Measurements from ENCODE around the gene IL4R. TPM values are rescaled to one million over a fixed set of nuclear protein-coding genes. Genes with fewer than 3 reads are reported as not detected.

Gene IL4R
- total and polyA plus RNA-seq, 10 of the 15 experiments (the other 5 are each of a cell fraction or from before 2014, with no cell fraction given): 2.6 to 70.4 (median 36.6) TPM

DNA sequence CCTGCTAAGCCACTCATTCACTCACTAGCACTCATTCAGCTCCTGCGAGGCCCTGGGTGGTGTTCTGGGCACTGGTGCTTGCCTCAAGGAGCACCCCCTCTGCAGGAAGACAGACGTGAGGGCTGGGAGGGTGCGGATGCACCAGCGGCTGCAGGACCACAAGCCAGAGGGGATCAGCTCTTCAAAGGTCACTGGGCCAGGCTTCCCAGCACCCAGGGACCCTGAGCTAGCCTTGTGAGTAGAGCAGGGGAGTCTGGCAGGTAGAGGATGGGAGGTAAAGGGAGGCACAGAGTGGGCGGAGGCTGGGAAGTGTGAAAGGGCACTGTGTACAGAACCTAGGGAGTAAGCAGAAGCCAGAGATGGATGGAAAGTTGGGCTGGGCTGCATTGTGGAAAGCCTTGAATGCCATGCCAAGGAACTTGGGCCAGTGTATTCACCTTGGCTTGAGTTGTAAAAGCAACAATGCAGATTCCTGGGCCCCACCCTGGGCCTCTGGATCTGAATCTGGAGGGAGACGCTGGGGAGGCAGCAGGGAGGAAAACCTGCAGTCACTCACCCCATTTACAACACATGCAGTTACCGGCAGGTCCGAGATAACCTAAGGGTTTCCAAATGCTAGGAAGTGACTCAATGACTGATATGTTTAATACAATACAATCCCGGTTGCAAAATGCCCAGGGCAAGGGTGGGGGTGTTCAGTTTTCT, 1.7 kb downstream of the IL4R start (continued):
- no peak for TF ChIP-seq CREB1 (IDR thresholded peaks at IDR 0.05; ENCODE audit: low read depth)
- no peak for TF ChIP-seq RFX5 (IDR thresholded peaks at IDR 0.05; ENCODE audit: low read depth, low read length)
- TF ChIP-seq KLF5 (IDR thresholded peaks at IDR 0.05; ENCODE audit: partially characterized antibody): no peak
- no peak for TF ChIP-seq SIX5 (IDR thresholded peaks at IDR 0.05; ENCODE audit: low read depth, low read length, severe bottlenecking)
- TF ChIP-seq, protein P1, sequence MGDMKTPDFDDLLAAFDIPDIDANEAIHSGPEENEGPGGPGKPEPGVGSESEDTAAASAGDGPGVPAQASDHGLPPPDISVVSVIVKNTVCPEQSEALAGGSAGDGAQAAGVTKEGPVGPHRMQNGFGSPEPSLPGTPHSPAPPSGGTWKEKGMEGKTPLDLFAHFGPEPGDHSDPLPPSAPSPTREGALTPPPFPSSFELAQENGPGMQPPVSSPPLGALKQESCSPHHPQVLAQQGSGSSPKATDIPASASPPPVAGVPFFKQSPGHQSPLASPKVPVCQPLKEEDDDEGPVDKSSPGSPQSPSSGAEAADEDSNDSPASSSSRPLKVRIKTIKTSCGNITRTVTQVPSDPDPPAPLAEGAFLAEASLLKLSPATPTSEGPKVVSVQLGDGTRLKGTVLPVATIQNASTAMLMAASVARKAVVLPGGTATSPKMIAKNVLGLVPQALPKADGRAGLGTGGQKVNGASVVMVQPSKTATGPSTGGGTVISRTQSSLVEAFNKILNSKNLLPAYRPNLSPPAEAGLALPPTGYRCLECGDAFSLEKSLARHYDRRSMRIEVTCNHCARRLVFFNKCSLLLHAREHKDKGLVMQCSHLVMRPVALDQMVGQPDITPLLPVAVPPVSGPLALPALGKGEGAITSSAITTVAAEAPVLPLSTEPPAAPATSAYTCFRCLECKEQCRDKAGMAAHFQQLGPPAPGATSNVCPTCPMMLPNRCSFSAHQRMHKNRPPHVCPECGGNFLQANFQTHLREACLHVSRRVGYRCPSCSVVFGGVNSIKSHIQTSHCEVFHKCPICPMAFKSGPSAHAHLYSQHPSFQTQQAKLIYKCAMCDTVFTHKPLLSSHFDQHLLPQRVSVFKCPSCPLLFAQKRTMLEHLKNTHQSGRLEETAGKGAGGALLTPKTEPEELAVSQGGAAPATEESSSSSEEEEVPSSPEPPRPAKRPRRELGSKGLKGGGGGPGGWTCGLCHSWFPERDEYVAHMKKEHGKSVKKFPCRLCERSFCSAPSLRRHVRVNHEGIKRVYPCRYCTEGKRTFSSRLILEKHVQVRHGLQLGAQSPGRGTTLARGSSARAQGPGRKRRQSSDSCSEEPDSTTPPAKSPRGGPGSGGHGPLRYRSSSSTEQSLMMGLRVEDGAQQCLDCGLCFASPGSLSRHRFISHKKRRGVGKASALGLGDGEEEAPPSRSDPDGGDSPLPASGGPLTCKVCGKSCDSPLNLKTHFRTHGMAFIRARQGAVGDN (IDR thresholded peaks at IDR 0.05): no peak; the same call in 1 of the 2 replicates
- TF ChIP-seq BRCA1 (IDR thresholded peaks at IDR 0.05; ENCODE audit: low read depth, low read length): no peak
- no peak for TF ChIP-seq BACH1 (IDR thresholded peaks at IDR 0.05; ENCODE audit: borderline replicate concordance)
- TF ChIP-seq PML (IDR thresholded peaks at IDR 0.05; ENCODE audit: low read length): no peak
- no peak for TF ChIP-seq CEBPZ (IDR thresholded peaks at IDR 0.05; ENCODE audit: low read depth, low read length)
- TF ChIP-seq, protein P2, sequence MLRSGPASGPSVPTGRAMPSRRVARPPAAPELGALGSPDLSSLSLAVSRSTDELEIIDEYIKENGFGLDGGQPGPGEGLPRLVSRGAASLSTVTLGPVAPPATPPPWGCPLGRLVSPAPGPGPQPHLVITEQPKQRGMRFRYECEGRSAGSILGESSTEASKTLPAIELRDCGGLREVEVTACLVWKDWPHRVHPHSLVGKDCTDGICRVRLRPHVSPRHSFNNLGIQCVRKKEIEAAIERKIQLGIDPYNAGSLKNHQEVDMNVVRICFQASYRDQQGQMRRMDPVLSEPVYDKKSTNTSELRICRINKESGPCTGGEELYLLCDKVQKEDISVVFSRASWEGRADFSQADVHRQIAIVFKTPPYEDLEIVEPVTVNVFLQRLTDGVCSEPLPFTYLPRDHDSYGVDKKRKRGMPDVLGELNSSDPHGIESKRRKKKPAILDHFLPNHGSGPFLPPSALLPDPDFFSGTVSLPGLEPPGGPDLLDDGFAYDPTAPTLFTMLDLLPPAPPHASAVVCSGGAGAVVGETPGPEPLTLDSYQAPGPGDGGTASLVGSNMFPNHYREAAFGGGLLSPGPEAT (IDR thresholded peaks at IDR 0.05; ENCODE audit: low read depth): no peak
- peak in 1 of 2 experiments; percentile 18; a peak in 2 of 4 replicates for TF ChIP-seq IKZF2 (IDR thresholded peaks at IDR 0.05)
- TF ChIP-seq, protein P3, sequence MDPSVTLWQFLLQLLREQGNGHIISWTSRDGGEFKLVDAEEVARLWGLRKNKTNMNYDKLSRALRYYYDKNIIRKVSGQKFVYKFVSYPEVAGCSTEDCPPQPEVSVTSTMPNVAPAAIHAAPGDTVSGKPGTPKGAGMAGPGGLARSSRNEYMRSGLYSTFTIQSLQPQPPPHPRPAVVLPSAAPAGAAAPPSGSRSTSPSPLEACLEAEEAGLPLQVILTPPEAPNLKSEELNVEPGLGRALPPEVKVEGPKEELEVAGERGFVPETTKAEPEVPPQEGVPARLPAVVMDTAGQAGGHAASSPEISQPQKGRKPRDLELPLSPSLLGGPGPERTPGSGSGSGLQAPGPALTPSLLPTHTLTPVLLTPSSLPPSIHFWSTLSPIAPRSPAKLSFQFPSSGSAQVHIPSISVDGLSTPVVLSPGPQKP (IDR thresholded peaks at IDR 0.05; ENCODE audit: low read depth, low read length): no peak
- TF ChIP-seq NBN (IDR thresholded peaks at IDR 0.05): peak; percentile 26; the same call in 1 of the 2 replicates
- TF ChIP-seq RELA (IDR thresholded peaks at IDR 0.05; ENCODE audit: borderline replicate concordance, partially characterized antibody): no peak
- no peak for TF ChIP-seq E2F4 (IDR thresholded peaks at IDR 0.05; ENCODE audit: low read depth, low read length)
- TF ChIP-seq HCFC1 (IDR thresholded peaks at IDR 0.05; ENCODE audit: low read length): no peak
- no peak for TF ChIP-seq RCOR1 (conservative IDR thresholded peaks at IDR 0.05; ENCODE audit: low read depth, low read length)
- no peak for TF ChIP-seq CBFB (IDR thresholded peaks at IDR 0.05; ENCODE audit: low read depth)
- TF ChIP-seq POLR2A (IDR thresholded peaks at IDR 0.05; ENCODE audit: low read depth, low read length): 0 out of 2 replicates have a peak, but pooled peaks have one; percentile 29
- no peak for TF ChIP-seq PAX5 (IDR thresholded peaks at IDR 0.05; ENCODE audit: borderline replicate concordance, low read depth, low read length)
